HCT116 (cell line): ENCODE results near the gene IVD. TPM values are rescaled to one million over a fixed set of nuclear protein-coding genes. Genes with fewer than 3 reads are reported as not detected.

Experiments used
- ATAC-seq: fragments of 200-7000 bp; cut with Tn5 transposase; 2 replicates; pipeline ENCODE4 v1.9.1; 2020; ENCODE audit warnings: mild to moderate bottlenecking, moderate library complexity
- BruUV-seq: library from RNA; stranded (reverse); fragments of 400-500 nt; replicated peaks from 2 replicates; lab custom pipeline; 2021; lab: Mats Ljungman, UMichigan
- CTCF ChIA-PET: fragments of 300-600 bp; sonication (Branson Sonifier 250); formaldehyde crosslinking; loops from one replicate; lab custom pipeline; 2021; ENCODE audit warnings: antibody characterized with exemption; lab: Charles Lee
- POLR2A ChIA-PET: fragments of 300-600, 350-600 bp; sonication (Branson Sonifier 250); formaldehyde crosslinking; loops from one replicate; lab custom pipeline; 2021; ENCODE audit warnings: antibody characterized with exemption; lab: Charles Lee
- RAD21 ChIA-PET, 2 experiments: fragments of 300-600 bp; sonication (Branson Sonifier 250); formaldehyde crosslinking; loops; one replicate each; lab custom pipeline; 2023; ENCODE audit warnings: low total read pairs in 2 of 2; ENCODE audit not compliant: uncharacterized antibody in 2 of 2, unreplicated experiment in 2 of 2, low non-redundant PET in 1 of 2; lab: Charles Lee
- DNase-seq: peaks from one replicate; pipeline ENCODE4 v3.0.0-alpha.2; 2010; ENCODE audit warnings: low read depth, low spot score
- H2AFZ ChIP-seq: fragments of 200-600 bp; shearing (Covaris generic), sonication (generic); 2 replicates; pipeline ENCODE4 v1.6.1; 2017; ENCODE audit warnings: low read depth, mixed run types, mixed read lengths, antibody characterized with exemption, low read length; ENCODE audit not compliant: poor library complexity, severe bottlenecking
- H3K27ac ChIP-seq: 2 replicates; pipeline ENCODE4 v1.5.1; 2012; ENCODE audit warnings: low read depth, low read length
- H3K27me3 ChIP-seq: fragments of 200-600 bp; sonication (generic); 2 replicates; pipeline ENCODE4 v1.6.1; 2016; ENCODE audit warnings: mixed run types, low read length, mixed read lengths; ENCODE audit not compliant: insufficient read depth
- H3K36me3 ChIP-seq, 2 experiments: fragments of 200-500 bp in 1 of 2; fragments of 200-600 bp in 1 of 2; sonication (Bioruptor generic) in 1 of 2; sonication (generic) in 1 of 2; 2 replicates each; pipeline versions ENCODE4 v1.5.1 to v1.6.1; 2014 to 2016; ENCODE audit warnings: low read length in 2 of 2, inconsistent platforms in 1 of 2, mixed read lengths in 1 of 2, mixed run types in 1 of 2; ENCODE audit not compliant: insufficient read depth in 2 of 2, control insufficient read depth in 1 of 2
- H3K4me1 ChIP-seq, 2 experiments: fragments of 200-600 bp in 1 of 2; sonication (generic) in 1 of 2; 2 replicates each; pipeline versions ENCODE4 v1.5.1 to v1.6.1; 2012 to 2017; ENCODE audit warnings: low read length in 2 of 2, inconsistent platforms in 1 of 2, mild to moderate bottlenecking in 1 of 2, mixed read lengths in 1 of 2, mixed run types in 1 of 2, moderate library complexity in 1 of 2; ENCODE audit not compliant: insufficient read depth in 2 of 2, control insufficient read depth in 1 of 2
- H3K4me2 ChIP-seq: fragments of 200-600 bp; sonication (generic); 2 replicates; pipeline ENCODE4 v1.6.1; 2017; ENCODE audit warnings: mixed run types, low read length, mixed read lengths
- H3K4me3 ChIP-seq, 2 experiments: fragments of 200-600 bp in 1 of 2; sonication (generic) in 1 of 2; replicated peaks in 1 of 2; 2 replicates each; pipeline ENCODE4 v1.5.1; 2011 to 2016; ENCODE audit warnings: low read length in 2 of 2, control low read depth in 1 of 2, low read depth in 1 of 2, mild to moderate bottlenecking in 1 of 2, mixed read lengths in 1 of 2, mixed run types in 1 of 2
- H3K79me2 ChIP-seq: fragments of 200-600 bp; sonication (generic); 2 replicates; pipeline ENCODE4 v1.6.1; 2017; ENCODE audit warnings: mild to moderate bottlenecking, mixed run types, low read length, moderate library complexity, mixed read lengths; ENCODE audit not compliant: insufficient read depth
- H3K9ac ChIP-seq: fragments of 200-600 bp; sonication (generic); 2 replicates; pipeline ENCODE4 v1.6.1; 2016; ENCODE audit warnings: low read length, mixed read lengths
- H3K9me2 ChIP-seq: fragments of 200-600 bp; sonication (generic), shearing (Covaris generic); 2 replicates; pipeline ENCODE4 v1.6.1; 2017; ENCODE audit warnings: mixed run types, mild to moderate bottlenecking, moderate library complexity; ENCODE audit not compliant: insufficient read depth
- H3K9me3 ChIP-seq, 2 experiments: fragments of 200-500 bp in 1 of 2; fragments of 200-600 bp in 1 of 2; sonication (Bioruptor generic) in 1 of 2; sonication (generic) in 1 of 2; 2 replicates each; pipeline ENCODE4 v1.6.1; 2014 to 2017; ENCODE audit warnings: low read length in 2 of 2, mixed read lengths in 2 of 2, inconsistent platforms in 1 of 2, low read depth in 1 of 2, mild to moderate bottlenecking in 1 of 2, mixed run types in 1 of 2, moderate library complexity in 1 of 2; ENCODE audit not compliant: control insufficient read depth in 1 of 2, insufficient read depth in 1 of 2
- H4K20me1 ChIP-seq: fragments of 200-600 bp; sonication (generic), shearing (Covaris generic); 2 replicates; pipeline ENCODE4 v1.6.1; 2017; ENCODE audit warnings: mixed run types, mild to moderate bottlenecking, moderate library complexity; ENCODE audit not compliant: insufficient read depth
- EGR1 ChIP-seq: IDR thresholded peaks from 2 replicates; pipeline ENCODE4 v1.6.1; 2012; ENCODE audit warnings: low read depth
- POLR2A ChIP-seq: IDR thresholded peaks from 2 replicates; pipeline ENCODE4 v1.7.0; 2011; ENCODE audit warnings: borderline replicate concordance; ENCODE audit not compliant: insufficient read depth, insufficient read length; ENCODE audit errors: extremely low read depth
- POLR2AphosphoS5 ChIP-seq: IDR thresholded peaks from 2 replicates; pipeline ENCODE4 v1.6.1; 2011; ENCODE audit warnings: mild to moderate bottlenecking, low read depth, low read length, moderate library complexity
- ZFX ChIP-seq: fragments of 450-650 bp; IDR thresholded peaks from 2 replicates; pipeline ENCODE4 v1.6.1; 2017
- ZNF274 ChIP-seq: fragments of 200-500 bp; sonication (Bioruptor generic); IDR thresholded peaks from 2 replicates; pipeline ENCODE4 v1.6.1; 2014; ENCODE audit warnings: mild to moderate bottlenecking, low read depth, low read length, inconsistent platforms
- intact Hi-C: fragments of 100-400 bp; cut with micrococcal nuclease; formaldehyde crosslinking; loops from 2 replicates; pipeline ENCODE4 v1.10.0; 2022
- total RNA-seq: library from RNA; stranded (reverse); gene quantifications from one replicate; pipeline ENCODE4 v1.2.1, GENCODE V29; 2021; ENCODE audit not compliant: unreplicated experiment

IVD gene
- total RNA-seq, 1 experiment from 2014 or later, result 65.6 TPM

- intact Hi-C loops, result no loop called here
- no peak for TF ChIP-seq ZNF274
- TF ChIP-seq POLR2A, result peak; percentile 24
- TF ChIP-seq ZFX, result no peak
- TF ChIP-seq POLR2AphosphoS5, result peak; percentile 16; the same call in 1 of the 2 replicates
- TF ChIP-seq EGR1, result peak; percentile 38; the same call in 1 of the 2 replicates
- TF ChIP-seq, all 23 proteins: peak for 3
- ChIA-PET CTCF (no interaction called here), RAD21 (no interaction called here), POLR2A (no interaction called here)
- peak within 1 kb of the TSS; percentile 80 for H3K9ac ChIP-seq
- H4K20me1 ChIP-seq, result no peaks in the 10 kb centered on the region
- peak; percentile 82 for ATAC-seq
- H3K79me2 ChIP-seq, result peaks cover 3% of the 10 kb centered on the region; the same call in 1 of the 2 replicates
- H3K36me3 ChIP-seq, result peaks cover 0 to 4% of the 10 kb centered on the region in 2 experiments; a peak in 3 of 4 replicates
- no peak within 1 kb of the TSS for H2AFZ ChIP-seq
- H3K4me2 ChIP-seq, result peak within 1 kb of the TSS; percentile 100
- no peaks in the 10 kb centered on the region for H3K27me3 ChIP-seq
- no peak for DNase-seq
- peak within 1 kb of the TSS; percentile 77 to 86 for H3K4me3 ChIP-seq
- H3K4me1 ChIP-seq, result peaks cover 14 to 22% of the 10 kb centered on the region in 2 experiments
- no peaks in the 10 kb centered on the region for H3K9me2 ChIP-seq
- H3K27ac ChIP-seq, result peak within 1 kb of the TSS; percentile 79
- no peaks in the 10 kb centered on the region for H3K9me3 ChIP-seq
- no TSS peak for BruUV-seq
These were observed 65.0 kb downstream of the IVD start, which contains the start of gene CHST14 for GRCh38 chr15:40470423-40471104. Gene CHST14 (plus strand): TSS chr15:40470984. CDS start chr15:40471214, 230 bp downstream.

Other genes with a start within 250 kb of the IVD start
- 92.9 TPM for gene BUB1B, start 244.7 kb upstream of the IVD start, total RNA-seq
- 19.9 TPM for gene PAK6, start 166.7 kb upstream of the IVD start, total RNA-seq
- 0.89 TPM for gene ANKRD63, start 122.7 kb upstream of the IVD start, total RNA-seq
- gene PLCB2, start 97.9 kb upstream of the IVD start, total RNA-seq, result 2.8 TPM
- gene INAFM2, start 82.1 kb upstream of the IVD start, total RNA-seq, result 8.8 TPM
- 15.6 TPM for gene CCDC9B, start 64.9 kb upstream of the IVD start, total RNA-seq
- 0.61 TPM for gene PHGR1, start 54.8 kb upstream of the IVD start, total RNA-seq
- gene DISP2, start 47.6 kb upstream of the IVD start, total RNA-seq, result 3.3 TPM
- gene KNSTRN, start 23.1 kb upstream of the IVD start, total RNA-seq, result 84.1 TPM
- 25.0 TPM for gene BAHD1, start 35.2 kb downstream of the IVD start, total RNA-seq
- gene CHST14, start 65.2 kb downstream of the IVD start, total RNA-seq, result 12.7 TPM
- 18.6 TPM for gene CCDC32, start 159.2 kb downstream of the IVD start, total RNA-seq
- gene RPUSD2, start 163.5 kb downstream of the IVD start, total RNA-seq, result 22.5 TPM
- gene KNL1, start 188.5 kb downstream of the IVD start, total RNA-seq, result 30.6 TPM